NCI-H2081 (cell line): Measurements from ENCODE around the gene GLIS1.
"Not testable (repeated sequence)": the region's sequence is repeated elsewhere in the genome, so short reads cannot be mapped to it uniquely, and the experiment has no call there.

Experiments used
- DNase-seq, 2 experiments: peaks; one replicate each; lab custom pipeline; 2025; lab: John Stamatoyannopoulos, UW

The GLIS1 gene

DNA sequence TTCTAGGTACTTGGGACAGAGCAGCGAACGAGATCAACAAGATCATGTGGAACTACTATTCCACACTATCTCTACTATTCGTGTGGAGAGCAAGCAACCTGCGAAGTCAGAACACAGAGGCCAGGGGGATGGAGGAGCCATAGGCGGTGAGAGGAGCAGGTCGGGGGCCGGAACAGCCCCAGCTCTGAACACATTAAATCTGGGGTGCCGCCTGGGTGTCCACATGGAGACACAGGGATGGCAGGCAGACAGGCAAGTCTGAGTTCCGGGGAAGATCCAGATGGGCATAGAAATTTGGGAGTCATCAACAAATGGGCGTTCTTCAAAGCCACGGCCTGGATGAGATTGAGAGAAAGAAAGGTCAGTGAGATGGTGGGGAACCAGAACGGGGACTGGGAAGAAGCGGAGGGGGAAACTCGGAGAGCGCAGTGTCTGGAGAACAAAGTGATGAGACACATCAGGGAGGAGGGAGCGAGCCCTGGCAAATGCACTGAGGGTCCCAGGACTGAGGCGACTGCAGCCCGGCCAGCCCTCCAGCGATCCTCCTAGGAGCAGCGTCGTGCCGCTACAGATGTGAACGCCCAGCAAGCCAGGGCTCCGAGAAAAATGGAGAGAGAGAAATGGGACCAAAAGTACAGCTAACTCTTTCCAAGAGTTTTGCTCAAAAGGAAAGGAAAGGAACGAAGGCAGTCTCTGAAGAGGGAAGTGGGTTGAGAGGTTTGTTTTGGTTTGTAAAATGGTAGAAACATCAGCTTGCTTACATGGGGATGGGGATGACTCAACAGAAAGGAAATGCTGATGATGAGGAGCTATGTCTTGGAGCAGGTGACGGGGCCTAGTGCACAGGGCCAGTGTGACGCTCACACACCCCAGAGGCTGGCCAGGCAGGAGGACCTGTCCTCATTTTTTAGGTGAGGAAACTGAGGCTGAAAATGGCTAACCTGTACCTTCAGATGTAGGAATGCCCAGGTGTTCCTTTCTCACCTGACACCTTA, 84.5 kb downstream of the GLIS1 start:
- DNase-seq, result no peak

DNA sequence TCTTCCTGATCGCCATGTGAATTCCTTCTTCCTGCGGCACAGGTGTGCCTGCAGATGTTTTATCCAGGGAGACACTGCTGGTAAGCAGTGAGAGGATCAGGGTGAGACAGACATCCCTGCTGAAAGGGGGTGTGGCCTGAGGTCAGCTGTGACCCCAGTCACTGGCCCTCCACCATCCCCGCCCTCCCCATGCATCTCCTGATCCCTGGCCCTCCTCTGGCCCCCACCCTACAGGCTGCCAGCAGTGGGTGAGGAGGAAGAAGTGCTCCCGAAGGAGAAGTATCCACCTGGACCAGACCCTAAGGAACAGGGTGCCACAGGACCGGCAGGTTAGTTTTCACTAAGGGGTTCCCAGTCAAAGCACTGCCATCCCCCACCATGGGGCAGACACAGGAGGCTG, 85.3 kb downstream of the GLIS1 start:
- no peak for DNase-seq

DNA sequence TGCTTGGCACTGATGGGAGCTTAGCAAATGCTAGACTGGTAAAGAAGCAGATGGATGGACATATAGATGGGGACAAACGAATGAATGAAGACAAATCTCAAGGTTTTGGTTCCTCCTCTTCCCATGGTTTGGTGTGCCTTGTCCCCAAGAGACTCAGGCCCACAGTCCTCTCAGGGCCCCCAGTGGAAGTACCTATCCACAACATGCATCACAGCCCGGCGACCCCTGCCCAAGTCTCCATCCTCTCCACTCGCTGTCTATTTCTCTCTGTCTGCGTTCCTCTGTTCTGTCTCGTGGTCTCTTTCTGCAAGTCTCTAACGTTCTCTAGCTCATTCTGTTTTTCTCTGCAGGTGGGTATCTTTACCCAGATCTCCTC, 85.8 kb downstream of the GLIS1 start:
- DNase-seq, result no peak

DNA sequence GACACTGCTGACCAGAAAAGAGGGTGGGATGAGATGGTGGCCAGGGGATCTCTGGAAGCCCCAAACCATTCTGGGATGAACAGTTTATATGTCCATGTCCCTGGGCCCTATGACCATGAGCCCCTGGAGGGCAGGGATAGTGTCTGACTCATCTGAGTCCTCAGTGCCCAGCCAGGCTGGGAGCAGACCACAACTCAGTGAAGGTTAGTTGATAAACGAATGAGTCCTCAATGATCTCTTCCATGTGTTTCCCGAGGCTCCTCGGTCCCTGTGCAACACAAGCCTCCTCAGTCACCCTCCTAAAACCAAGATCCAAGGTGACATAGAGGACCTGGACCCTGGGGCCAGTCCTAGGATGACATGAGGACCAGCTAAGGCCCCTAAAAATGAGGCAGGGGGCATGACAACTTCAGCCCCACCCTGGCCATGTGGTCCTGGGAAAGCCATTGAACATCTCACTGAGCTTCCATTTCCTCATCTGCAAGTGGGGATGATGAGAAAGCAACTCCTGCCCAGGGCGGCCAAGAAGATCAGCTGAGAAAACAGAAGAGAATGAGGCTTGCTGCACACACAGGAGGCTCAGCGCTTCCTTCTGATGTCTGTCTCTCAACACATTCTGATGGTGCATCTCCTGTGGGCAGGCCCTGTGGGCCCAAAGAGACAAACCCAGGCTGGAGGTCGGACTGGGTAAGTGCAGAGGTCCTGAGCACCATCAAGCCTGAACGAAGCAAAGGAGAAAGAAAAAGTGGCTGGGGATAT, 86.3 kb downstream of the GLIS1 start:
- DNase-seq, result no peak

DNA sequence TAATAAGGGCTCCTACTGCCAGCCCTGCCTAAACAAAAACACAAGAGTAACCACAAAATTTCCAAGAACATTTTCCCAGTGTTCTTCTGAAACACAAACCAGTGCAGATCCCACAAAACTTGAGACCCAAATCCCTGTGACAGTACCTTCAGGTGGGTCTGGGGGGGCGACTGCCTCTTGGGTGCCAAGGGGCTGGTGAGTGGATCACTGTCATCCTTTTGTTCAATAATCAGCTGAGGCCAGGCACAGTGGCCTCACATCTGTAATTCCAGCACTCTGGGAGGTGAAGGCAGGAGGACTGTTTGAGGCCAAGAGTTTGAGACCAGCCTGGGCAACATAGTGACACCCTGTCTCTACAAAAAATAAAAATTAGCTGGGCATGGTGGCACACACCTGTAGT, 87.6 kb downstream of the GLIS1 start:
- no peak for DNase-seq

DNA sequence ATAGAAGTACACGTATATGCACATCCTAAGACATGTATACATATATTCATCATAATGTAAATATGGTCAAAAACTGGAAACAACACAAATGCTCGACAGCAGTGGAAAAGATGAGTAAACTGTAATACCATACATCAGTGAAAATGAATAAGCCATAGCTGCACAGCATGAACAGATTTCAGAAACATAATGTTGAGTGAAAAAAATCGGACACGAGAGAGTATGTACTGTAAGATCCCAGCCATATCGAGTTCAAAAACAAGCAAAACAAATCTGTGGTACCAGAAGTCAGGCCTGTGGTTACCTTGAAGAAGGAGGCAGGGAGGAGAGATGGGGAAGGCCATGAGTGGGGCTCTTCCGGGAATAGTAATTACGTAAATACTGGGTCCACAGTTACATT, 90.4 kb downstream of the GLIS1 start:
- no peak for DNase-seq

DNA sequence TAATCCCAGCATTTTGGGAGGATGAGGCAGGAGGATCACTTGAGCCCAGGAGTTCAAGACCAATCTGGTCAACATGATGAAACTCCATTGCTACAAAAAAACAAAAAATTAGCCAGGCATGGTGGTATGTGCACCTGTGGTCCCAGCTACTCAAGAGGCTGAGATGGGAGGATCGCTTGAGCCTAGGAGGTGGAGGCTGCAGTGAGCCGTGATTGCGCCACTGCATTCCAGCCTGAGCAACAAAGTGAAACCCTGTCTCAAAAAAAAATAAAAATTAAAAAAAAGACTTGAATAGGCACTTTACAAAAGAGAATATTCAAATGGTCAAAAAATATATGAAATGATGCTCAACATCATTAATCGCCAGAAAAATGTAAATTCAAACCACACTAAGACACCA, 91.0 kb downstream of the GLIS1 start:
- DNase-seq, result not testable (repeated sequence)

DNA sequence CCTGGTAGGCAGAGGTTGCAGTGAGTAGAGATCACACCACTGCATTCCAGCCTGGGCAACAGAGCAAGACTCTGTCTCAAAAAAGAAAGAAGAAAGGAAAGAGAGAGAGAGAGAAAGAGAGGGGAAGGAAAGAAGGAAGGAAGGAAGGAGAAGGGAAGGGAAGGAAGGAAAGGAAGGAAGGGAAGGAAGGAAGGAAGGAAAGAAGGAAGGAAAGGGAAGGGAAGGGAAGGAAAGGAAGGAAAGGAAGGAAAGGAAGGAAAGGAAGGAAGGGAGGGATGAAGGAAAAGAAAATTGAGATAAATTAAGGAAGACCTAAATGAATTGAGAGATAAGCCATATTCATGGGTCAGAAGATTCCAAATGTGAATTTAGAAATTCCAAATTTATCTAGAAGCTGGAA, 92.2 kb downstream of the GLIS1 start:
- DNase-seq, result no peak

DNA sequence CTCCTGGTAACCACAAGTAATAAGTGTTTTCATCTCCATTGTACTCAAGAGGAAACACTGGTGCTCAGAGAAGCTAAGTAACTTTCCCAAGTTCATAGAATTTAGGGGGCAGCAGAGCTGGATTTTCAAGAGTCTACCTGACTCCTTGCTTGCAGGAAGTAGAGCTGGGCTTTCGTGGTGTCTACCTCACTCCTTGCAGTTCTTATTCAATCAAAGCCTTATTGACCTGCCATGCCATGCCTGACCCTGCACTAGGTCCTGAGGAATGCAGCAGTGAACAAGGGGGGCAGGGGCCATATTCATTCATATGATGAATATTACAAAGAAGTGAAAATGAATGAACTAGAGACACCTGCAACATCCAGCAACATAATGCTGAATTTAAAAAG, 93.3 kb downstream of the GLIS1 start:
- DNase-seq, result no peak

DNA sequence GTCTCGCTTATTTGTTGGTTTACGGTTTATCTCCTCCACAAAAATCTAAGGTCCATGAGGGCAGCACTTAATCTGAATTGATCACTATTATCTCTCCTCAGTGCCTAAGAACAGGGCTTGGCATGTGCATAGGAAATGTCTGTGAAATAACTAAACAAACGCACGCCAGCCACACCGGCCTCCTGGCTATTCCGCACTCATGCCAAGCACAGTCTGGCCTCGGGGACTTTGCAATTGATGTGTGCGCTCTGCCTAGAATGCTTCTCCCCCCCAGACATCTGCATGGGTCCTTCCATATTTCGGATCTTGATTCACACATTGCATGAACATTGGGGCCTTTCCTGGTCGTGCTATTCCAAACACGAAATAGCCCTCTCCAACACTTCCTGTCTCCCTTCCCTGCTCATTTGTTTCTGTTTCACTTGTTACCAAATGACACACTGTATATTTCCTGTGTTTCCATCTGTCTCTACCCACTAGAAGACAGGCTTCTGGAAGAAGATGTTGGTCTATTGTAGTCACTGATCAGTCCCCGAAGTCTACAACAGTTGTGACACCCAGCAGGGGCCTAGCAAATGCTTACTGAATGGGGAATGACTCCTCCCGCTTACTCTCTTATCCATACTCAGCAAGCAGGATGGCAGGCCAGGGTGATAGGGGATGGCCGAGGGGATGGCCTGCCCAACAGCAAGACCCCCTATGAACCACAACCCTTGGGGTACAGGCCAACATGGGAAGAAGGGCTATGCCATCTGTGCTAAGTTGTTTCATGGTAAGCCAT, 93.9 kb downstream of the GLIS1 start:
- no peak for DNase-seq

DNA sequence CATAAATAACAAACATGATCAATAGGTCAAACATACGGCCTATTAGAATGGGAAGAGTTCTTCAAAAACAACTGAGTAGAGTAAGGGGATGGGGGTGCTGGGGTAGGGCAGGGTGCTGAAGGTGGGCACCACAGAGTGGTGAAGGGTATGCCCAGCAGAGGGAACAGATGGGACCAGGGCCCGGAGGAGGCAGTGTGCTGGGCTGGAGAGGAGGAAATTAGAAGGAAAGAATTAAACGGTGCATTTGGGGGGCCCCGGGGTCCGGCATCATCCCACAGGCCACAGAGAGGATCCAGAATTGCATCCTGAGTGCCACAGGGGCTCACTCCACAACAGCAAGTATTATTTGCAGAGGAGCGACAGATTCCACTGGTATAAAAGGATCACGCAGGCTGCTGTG, 94.5 kb downstream of the GLIS1 start:
- DNase-seq, result no peak

DNA sequence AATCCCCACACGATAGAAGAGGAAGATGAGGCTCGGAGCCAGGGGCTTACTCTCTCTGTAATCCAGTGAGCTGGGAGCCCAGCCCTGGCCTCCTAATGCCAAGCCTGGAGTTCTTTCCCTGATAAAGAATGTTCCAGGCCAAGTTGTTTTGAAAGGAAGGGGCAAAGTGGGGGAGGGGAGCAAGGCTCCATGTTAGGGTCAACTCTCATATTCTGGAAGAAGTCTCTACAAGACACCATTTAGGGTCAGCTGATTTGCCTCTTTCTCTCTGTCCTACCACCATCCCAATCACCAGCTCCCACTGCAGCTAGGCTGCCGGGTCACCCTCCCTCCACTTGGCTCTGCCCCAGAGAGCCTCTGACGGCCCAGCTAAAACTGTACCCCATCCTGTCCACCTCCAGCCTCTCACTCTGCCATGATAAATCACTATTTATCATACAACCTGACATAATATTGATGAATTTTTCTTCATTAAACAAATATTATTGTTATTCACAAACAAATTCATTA, 95.0 kb downstream of the GLIS1 start:
- no peak for DNase-seq

DNA sequence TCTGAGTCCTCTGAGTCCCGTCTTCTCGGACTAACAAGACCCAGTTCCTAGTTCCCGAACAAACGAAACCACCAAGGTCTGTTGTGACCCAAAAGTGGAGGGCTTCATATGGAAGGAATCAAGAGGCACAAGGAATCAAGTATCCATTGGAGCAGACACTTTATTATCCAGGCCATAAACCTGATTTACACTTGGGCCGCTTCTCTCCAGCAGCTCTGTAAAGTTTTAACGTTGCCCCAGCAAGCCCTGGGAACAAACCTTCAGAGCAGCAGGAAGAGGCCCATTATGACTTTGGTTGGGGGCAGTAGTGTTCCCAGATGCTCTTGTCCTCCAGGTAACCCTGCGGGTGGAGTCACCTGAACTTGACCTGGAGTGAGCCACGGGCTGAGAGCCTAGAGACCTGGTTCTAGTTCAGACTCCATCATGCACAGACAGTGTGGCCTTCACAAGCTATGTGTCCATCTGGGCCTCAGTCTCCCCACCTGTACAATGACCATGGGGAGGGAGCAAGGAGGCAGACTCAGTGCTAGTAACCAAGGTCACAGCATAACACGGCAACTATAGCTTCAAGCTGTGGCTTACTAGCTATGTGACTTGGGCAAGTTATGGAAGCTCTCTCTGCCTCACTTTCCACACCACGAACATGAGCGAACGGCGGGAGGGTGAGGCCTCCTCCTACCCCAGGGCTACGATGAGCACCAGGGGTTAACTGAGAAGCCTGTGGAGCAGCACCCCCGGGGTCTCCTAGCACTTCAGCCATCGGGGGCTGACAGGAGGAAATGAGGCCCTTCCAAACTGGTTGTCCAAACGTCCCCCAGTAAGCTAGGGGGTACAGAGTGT, 95.7 kb downstream of the GLIS1 start:
- DNase-seq, result no peak

DNA sequence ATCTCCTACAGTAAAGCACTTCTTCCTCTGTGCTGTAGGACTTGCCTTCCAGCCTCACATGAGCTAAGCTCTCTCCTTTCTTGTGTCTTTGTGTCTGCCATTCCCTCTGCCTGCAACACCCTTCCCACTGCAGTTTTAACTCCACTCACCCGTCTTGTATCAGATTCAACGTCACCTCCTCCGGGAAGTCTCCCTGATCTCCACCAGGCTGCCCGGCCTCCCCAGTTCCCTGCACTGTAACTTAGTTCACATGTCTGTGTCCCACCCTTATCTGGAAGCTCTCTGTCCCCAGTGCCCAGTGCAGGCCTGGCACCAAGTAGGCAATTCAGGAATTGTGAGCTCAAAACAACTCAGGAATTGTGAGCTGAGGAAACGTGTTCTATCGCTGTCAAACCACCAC, 96.4 kb downstream of the GLIS1 start:
- DNase-seq, result no peak

DNA sequence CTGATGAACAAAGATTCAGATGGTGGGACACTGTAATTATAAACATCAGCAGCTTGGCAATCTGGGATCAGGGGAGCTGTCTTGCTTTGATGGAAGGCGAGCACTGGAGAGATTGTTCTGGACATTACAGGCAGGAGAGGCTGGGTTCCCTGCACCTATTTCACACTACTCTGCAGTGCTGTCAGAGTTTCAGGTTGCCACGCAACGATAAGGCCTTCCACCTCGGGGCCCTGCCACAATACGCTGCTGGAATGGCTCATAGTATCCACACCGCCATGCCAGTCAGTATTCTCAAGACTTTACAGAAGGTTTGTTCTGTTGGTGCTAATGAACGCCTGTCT, 96.8 kb downstream of the GLIS1 start:
- DNase-seq, result no peak

DNA sequence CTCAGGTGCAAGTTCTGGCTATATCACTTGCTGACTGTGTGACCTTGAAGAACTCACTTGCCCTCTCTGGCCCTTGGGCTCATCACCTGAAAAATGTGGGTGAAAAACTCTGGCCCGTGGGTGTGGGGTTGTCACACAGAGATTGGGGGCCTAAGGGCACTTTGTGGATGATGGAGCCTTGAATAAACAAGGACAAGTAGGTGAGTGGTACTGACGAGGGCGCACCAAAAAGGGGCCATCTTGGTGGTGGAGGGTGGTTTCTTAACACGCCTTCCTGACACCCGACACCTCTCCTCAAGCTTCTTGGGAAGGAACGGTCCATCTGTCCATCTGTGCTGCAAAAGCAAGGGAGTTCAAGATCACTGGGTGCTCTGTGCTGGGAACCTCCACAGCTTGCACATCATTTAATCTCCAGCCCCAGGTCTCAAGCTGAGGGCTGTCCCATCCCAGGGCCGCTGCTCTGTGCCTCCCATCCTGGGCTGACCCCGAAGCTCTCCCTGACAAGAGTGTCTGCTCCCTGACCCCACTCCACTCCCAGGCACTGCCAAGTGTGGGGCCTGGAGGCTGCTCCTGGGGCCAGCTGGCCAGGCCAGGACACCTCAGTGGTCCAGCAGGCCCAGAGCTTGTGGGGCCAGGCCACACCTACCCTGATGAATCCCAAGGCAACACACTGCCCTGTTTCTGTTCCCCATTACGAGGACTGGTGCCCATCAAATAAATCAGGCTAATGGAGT, 97.3 kb downstream of the GLIS1 start:
- no peak for DNase-seq

DNA sequence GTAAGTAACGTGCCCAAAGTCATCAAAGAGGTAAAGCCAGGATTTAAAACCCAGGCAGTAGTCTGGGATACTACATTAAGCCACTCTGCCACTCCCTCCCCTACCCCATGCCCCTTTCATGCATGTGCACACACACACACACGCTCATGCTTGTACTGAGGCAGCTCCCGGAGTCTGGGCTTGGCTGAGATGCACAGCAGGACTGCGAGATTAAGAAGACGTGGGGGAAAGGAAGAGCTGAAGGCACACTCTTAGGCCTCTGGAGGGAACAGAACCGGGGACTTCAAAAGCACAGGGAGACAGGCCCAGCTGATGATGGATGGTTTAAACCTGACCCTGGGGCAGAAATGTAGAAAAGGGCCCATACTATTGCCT, 98.3 kb downstream of the GLIS1 start:
- no peak for DNase-seq

DNA sequence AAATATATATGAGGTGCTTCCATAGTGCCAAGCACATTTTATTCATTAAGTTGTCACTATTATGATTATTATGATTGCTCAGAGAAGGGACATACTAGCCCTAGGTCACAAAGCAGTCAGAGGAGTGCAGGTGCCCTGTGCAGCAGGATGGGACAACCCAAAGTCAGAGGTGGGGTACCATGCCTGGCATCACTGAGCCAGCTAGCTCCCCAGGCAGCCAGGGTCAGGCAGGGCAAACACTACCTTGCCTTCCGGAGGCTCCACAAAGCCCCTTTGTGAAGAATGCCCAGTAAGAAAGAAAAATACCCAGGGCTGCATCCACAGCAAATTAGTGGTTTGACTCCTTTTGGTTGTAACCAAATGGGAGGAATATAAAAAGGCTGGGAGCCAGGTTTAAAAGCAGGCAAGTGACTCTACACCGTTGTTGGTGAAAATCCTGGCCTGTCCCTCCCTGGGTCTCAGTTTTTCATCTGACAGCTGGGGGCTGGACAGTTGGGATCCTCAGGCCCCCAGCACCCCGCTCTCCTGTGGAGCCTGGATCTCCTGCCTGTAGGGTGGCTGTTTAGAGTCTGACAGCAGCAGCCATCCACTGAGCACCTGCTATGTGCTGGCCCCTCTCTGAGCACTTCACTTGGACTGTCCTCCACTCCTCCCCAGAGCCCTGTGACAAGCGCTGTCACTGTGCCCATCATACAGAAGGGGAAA, 98.8 kb downstream of the GLIS1 start:
- no peak for DNase-seq

DNA sequence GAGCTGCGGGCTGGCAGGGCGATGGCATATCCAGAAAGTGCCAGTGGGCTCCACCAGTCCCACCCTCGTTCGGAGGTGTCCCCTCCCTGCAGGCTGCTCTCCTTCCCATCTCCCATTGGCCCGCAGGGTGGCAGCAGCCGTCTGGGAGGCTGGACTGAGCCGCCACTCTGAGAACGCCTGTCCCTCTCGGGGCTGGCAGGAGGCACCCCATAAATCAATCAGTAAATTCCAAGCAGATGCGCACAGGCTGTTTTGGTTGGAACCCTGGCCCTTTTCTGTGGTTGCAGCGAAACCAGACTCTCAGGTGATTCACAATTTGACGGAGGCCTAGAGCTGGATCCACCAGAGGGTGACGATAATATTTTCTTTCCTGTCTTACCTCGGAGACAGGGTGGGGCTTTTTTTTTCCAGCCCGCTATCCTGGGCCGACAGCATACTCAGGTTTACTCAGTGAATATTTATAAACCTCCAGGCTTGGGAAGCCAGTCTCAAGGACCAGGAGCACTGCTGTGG, 99.7 kb downstream of the GLIS1 start:
- DNase-seq, result no peak
